Neuronal stem cell (in vitro differentiated cells): ENCODE measurements around the gene TNRC18.

ENCODE experiments used
- DNase-seq: peaks from one replicate; pipeline ENCODE4 v3.0.0-alpha.2; 2013; ENCODE audit warnings: low spot score
- H2AFZ ChIP-seq: one replicate; pipeline ENCODE4 v1.6.1; 2013; ENCODE audit warnings: mild to moderate bottlenecking, low read length, inconsistent platforms
- H2AK5ac ChIP-seq: 2 replicates; pipeline ENCODE4 v1.6.1; 2013; ENCODE audit warnings: low read depth, mild to moderate bottlenecking, inconsistent platforms, low read length, moderate library complexity, mixed read lengths
- H2BK120ac ChIP-seq: 2 replicates; pipeline ENCODE4 v1.6.1; 2013; ENCODE audit warnings: low read depth, mild to moderate bottlenecking, inconsistent platforms, low read length, moderate library complexity, mixed read lengths
- H2BK12ac ChIP-seq: one replicate; pipeline ENCODE4 v1.6.1; 2013; ENCODE audit warnings: low read length, inconsistent platforms
- H2BK15ac ChIP-seq: 2 replicates; pipeline ENCODE4 v1.6.1; 2013; ENCODE audit warnings: mild to moderate bottlenecking, low read length, inconsistent platforms, mixed read lengths
- H2BK5ac ChIP-seq: one replicate; pipeline ENCODE4 v1.6.1; 2013; ENCODE audit warnings: inconsistent platforms, mild to moderate bottlenecking, low read length, moderate library complexity
- H3K14ac ChIP-seq: one replicate; pipeline ENCODE4 v1.6.1; 2013; ENCODE audit warnings: low read length, inconsistent platforms
- H3K18ac ChIP-seq: 2 replicates; pipeline ENCODE4 v1.6.1; 2013; ENCODE audit warnings: low read length, inconsistent platforms
- H3K23ac ChIP-seq: 2 replicates; pipeline ENCODE4 v1.6.1; 2013; ENCODE audit warnings: low read depth, mild to moderate bottlenecking, mixed read lengths, low read length, inconsistent platforms; ENCODE audit not compliant: poor library complexity
- H3K27ac ChIP-seq: replicated peaks from 3 replicates; pipeline ENCODE4 v1.5.1; 2013; ENCODE audit warnings: low read length, inconsistent platforms
- H3K27me3 ChIP-seq, 3 experiments: 2 replicates each; pipeline ENCODE4 v1.6.1; 2013; ENCODE audit warnings: low read length in 3 of 3, mild to moderate bottlenecking in 2 of 3, inconsistent platforms in 1 of 3, low read depth in 1 of 3, mixed read lengths in 1 of 3, moderate library complexity in 1 of 3; ENCODE audit not compliant: control insufficient read depth in 3 of 3, insufficient read depth in 3 of 3
- H3K36me3 ChIP-seq, 2 donors: replicated peaks in 1 of 2; 2 replicates each; pipeline ENCODE4 v1.6.1; 2013; ENCODE audit warnings: low read length in 2 of 2; ENCODE audit not compliant: control insufficient read depth in 2 of 2, insufficient read depth in 2 of 2
- H3K4ac ChIP-seq: 2 replicates; pipeline ENCODE4 v1.6.1; 2013; ENCODE audit warnings: inconsistent platforms, mild to moderate bottlenecking, low read length, moderate library complexity
- H3K4me1 ChIP-seq, 2 donors: 1 replicate in 1 of 2; 2 replicates in 1 of 2; pipeline ENCODE4 v1.6.1; 2013; ENCODE audit warnings: low read length in 2 of 2, low read depth in 1 of 2; ENCODE audit not compliant: control insufficient read depth in 2 of 2, insufficient read depth in 1 of 2
- H3K4me2 ChIP-seq: one replicate; pipeline ENCODE4 v1.6.1; 2013; ENCODE audit warnings: mild to moderate bottlenecking, low read length, inconsistent platforms; ENCODE audit not compliant: insufficient read depth, poor library complexity, severe bottlenecking
- H3K4me3 ChIP-seq, 2 donors: 2 replicates each; pipeline ENCODE4 v1.5.1; 2013; ENCODE audit warnings: low read length in 2 of 2, mild to moderate bottlenecking in 2 of 2, inconsistent platforms in 1 of 2, moderate library complexity in 1 of 2
- H3K79me1 ChIP-seq: one replicate; pipeline ENCODE4 v1.6.1; 2013; ENCODE audit warnings: low read depth, mild to moderate bottlenecking, inconsistent platforms, low read length, moderate library complexity
- H3K9ac ChIP-seq: one replicate; pipeline ENCODE4 v1.6.1; 2013; ENCODE audit warnings: mild to moderate bottlenecking, low read depth, low read length, inconsistent platforms; ENCODE audit not compliant: poor library complexity
- H3K9me3 ChIP-seq, 2 donors: replicated peaks in 1 of 2; 2 replicates each; pipeline versions ENCODE3 to v1.6.1; 2013; ENCODE audit warnings: low read length in 2 of 2, mild to moderate bottlenecking in 2 of 2, inconsistent platforms in 1 of 2, low read depth in 1 of 2, mixed read lengths in 1 of 2, moderate library complexity in 1 of 2; ENCODE audit not compliant: control insufficient read depth in 2 of 2, insufficient read depth in 1 of 2
- H4K8ac ChIP-seq: one replicate; pipeline ENCODE4 v1.6.1; 2013; ENCODE audit warnings: low read depth, mild to moderate bottlenecking, inconsistent platforms, low read length, moderate library complexity
- H4K91ac ChIP-seq: one replicate; pipeline ENCODE4 v1.6.1; 2013; ENCODE audit warnings: low read length, low read depth, mild to moderate bottlenecking, inconsistent platforms; ENCODE audit not compliant: poor library complexity
- WGBS, 2 donors: extraction: QIAGEN DNeasy Blood & Tissue Kit; methylation state at CpG; one replicate each; pipeline ENCODE4 v1.1.7; 2013; ENCODE audit warnings: missing lambda C conversion rate in 2 of 2, mixed read lengths in 1 of 2; ENCODE audit not compliant: insufficient read length in 2 of 2, insufficient replicate concordance in 1 of 2; ENCODE audit errors: extremely low coverage in 2 of 2; 5-methylcytosine and 5-hydroxymethylcytosine counted together

Gene TNRC18

GRCh38 chr7:5433181-5433580 is 9.5 kb upstream of the TNRC18 start:
- H3K27me3 ChIP-seq, result peaks cover 0 to 34% (median 9%) of the 10 kb centered on the region in 3 experiments

GRCh38 chr7:5432691-5433090 is 9.1 kb upstream of the TNRC18 start:
- Histone ChIP-seq H3K4me2 (no peak overlapping the region), H3K79me1 (peaks cover 22% of the 10 kb centered on the region), H3K18ac (no peak overlapping the region), H2AFZ (no peak overlapping the region), H2BK12ac (no peak overlapping the region), H3K27me3 (peaks cover 0 to 34% (median 9%) of the 10 kb centered on the region in 3 experiments), H3K4ac (no peak overlapping the region), H3K36me3 (peaks cover 2 to 14% of the 10 kb centered on the region in 2 donors), H3K14ac (no peak overlapping the region), H4K8ac (no peak overlapping the region), H3K23ac (no peak overlapping the region), H2BK15ac (no peak overlapping the region), H3K9me3 (peaks cover 9 to 10% of the 10 kb centered on the region in 2 donors), H3K27ac (no peak overlapping the region), H3K9ac (no peak overlapping the region), H2BK5ac (no peak overlapping the region), H2BK120ac (no peak overlapping the region), H2AK5ac (no peak overlapping the region), H4K91ac (no peak overlapping the region), H3K4me3 (no peak overlapping the region), H3K4me1 (peaks cover 20% of the 10 kb centered on the region in 2 donors)
- no peak for DNase-seq
- WGBS, 2 donors, result no CpG with 5 or more reads among the region's 3 CpGs

More at GRCh38 chr7:5433181-5433580, 9.5 kb upstream of the TNRC18 start:
- DNase-seq, result no peak
- Histone ChIP-seq H4K8ac (no peak overlapping the region), H3K18ac (peak overlapping the region; percentile 29), H2BK5ac (no peak overlapping the region), H2BK12ac (no peak overlapping the region), H3K9ac (no peak overlapping the region), H2BK15ac (no peak overlapping the region), H3K4me1 (peaks cover 21 to 25% of the 10 kb centered on the region in 2 donors), H3K79me1 (peaks cover 19% of the 10 kb centered on the region), H3K27ac (no peak overlapping the region), H3K36me3 (peaks cover 2 to 14% of the 10 kb centered on the region in 2 donors), H4K91ac (no peak overlapping the region), H3K23ac (peak overlapping the region; percentile 77), H3K14ac (no peak overlapping the region), H3K4me2 (no peak overlapping the region), H2AK5ac (no peak overlapping the region), H3K4ac (no peak overlapping the region), H2AFZ (no peak overlapping the region), H3K9me3 (peaks cover 10 to 11% of the 10 kb centered on the region in 2 donors), H3K4me3 (peak overlapping the region in 1 of 2 donors; percentile 13), H2BK120ac (no peak overlapping the region)
- no CpG with 5 or more reads among the region's 3 CpGs for WGBS, 2 donors

- H4K91ac ChIP-seq, result no peak overlapping the region
- peaks cover 23% of the 10 kb centered on the region for H3K79me1 ChIP-seq
- no peak overlapping the region for H3K4me2 ChIP-seq
- no peak overlapping the region for H3K27ac ChIP-seq
- no peak overlapping the region for H2AFZ ChIP-seq
- H4K8ac ChIP-seq, result no peak overlapping the region
- H3K18ac ChIP-seq, result no peak overlapping the region
- no peak overlapping the region for H3K23ac ChIP-seq
- no peak overlapping the region for H3K4ac ChIP-seq
- H3K9me3 ChIP-seq, result peaks cover 6 to 10% of the 10 kb centered on the region in 2 donors
- no peak overlapping the region for H3K14ac ChIP-seq
- no CpG with 5 or more reads among the region's 4 CpGs for WGBS, 2 donors
- no peak overlapping the region for H2AK5ac ChIP-seq
- no peak overlapping the region for H2BK120ac ChIP-seq
- peak overlapping the region; percentile 70 for H3K9ac ChIP-seq
- peaks cover 18 to 20% of the 10 kb centered on the region in 2 donors for H3K4me1 ChIP-seq
- DNase-seq, result no peak
- H3K27me3 ChIP-seq, result peaks cover 0 to 34% (median 9%) of the 10 kb centered on the region in 3 experiments
- peaks cover 2 to 14% of the 10 kb centered on the region in 2 donors for H3K36me3 ChIP-seq
- no peak overlapping the region for H2BK5ac ChIP-seq
- H3K4me3 ChIP-seq, result no peak overlapping the region
- no peak overlapping the region for H2BK15ac ChIP-seq
- no peak overlapping the region for H2BK12ac ChIP-seq
Measured at GRCh38 chr7:5431560-5432015, 8.0 kb upstream of the TNRC18 start.

- Histone ChIP-seq H3K27me3 (peaks cover 0 to 34% (median 9%) of the 10 kb centered on the region in 3 experiments), H3K4me2 (no peak overlapping the region), H3K9ac (no peak overlapping the region), H3K14ac (no peak overlapping the region), H2BK12ac (no peak overlapping the region), H3K4me1 (peaks cover 18 to 20% of the 10 kb centered on the region in 2 donors), H2BK120ac (no peak overlapping the region), H3K79me1 (peaks cover 23% of the 10 kb centered on the region), H3K23ac (peak overlapping the region; percentile 34), H3K27ac (no peak overlapping the region), H2AK5ac (peak overlapping the region; percentile 53), H3K36me3 (peaks cover 2 to 14% of the 10 kb centered on the region in 2 donors), H3K4me3 (peak overlapping the region in 1 of 2 donors; percentile 93), H3K4ac (no peak overlapping the region), H4K8ac (no peak overlapping the region), H2AFZ (no peak overlapping the region), H3K9me3 (peaks cover 6 to 10% of the 10 kb centered on the region in 2 donors), H2BK5ac (no peak overlapping the region), H2BK15ac (no peak overlapping the region), H4K91ac (no peak overlapping the region), H3K18ac (peak overlapping the region; percentile 92)
- no peak for DNase-seq
- WGBS, 2 donors, result no CpG with 5 or more reads among the region's 5 CpGs
Measured at GRCh38 chr7:5430612-5430947, 6.9 kb upstream of the TNRC18 start.
